Activated B cell treated with CpG ODN at 0.5 μM for 24 hours (primary cell): ENCODE results near the gene WAPL. TPM values are rescaled to one million over a fixed set of nuclear protein-coding genes. Genes with fewer than 3 reads are reported as not detected.

ENCODE experiments used
- ATAC-seq: fragments of 200-7000 bp; cut with Tn5 transposase; one replicate; pipeline ENCODE4 v1.10.0; 2021; ENCODE audit warnings: low read depth, mild to moderate bottlenecking, moderate library complexity
- CTCF ChIA-PET: fragments of 350-600 bp; sonication (Branson Sonifier 250); formaldehyde crosslinking; loops from one replicate; lab custom pipeline; 2021; ENCODE audit warnings: antibody characterized with exemption; lab: Charles Lee
- POLR2A ChIA-PET: fragments of 350-600 bp; sonication (Branson Sonifier 250); formaldehyde crosslinking; loops from one replicate; lab custom pipeline; 2021; ENCODE audit warnings: antibody characterized with exemption; lab: Charles Lee
- DNase-seq: peaks from one replicate; pipeline ENCODE4 v3.0.0; 2022
- H3K27ac Mint-ChIP-seq: one replicate; pipeline ENCODE4 v1.8.0; 2020; ENCODE audit warnings: mixed read lengths
- H3K27me3 Mint-ChIP-seq: one replicate; pipeline ENCODE4 v1.8.0; 2021; ENCODE audit warnings: mixed read lengths
- H3K36me3 Mint-ChIP-seq: one replicate; pipeline ENCODE4 v1.8.0; 2021; ENCODE audit warnings: low read depth, mixed read lengths
- H3K4me1 Mint-ChIP-seq: one replicate; pipeline ENCODE4 v1.8.0; 2021; ENCODE audit warnings: mixed read lengths
- H3K4me3 Mint-ChIP-seq: one replicate; pipeline ENCODE4 v1.8.0; 2020; ENCODE audit warnings: mild to moderate bottlenecking, mixed read lengths
- H3K9me3 Mint-ChIP-seq: one replicate; pipeline ENCODE4 v1.8.0; 2020; ENCODE audit warnings: mixed read lengths
- intact Hi-C: fragments of 100-400 bp; cut with micrococcal nuclease; formaldehyde crosslinking; loops from one replicate; pipeline ENCODE4 v1.15.1; 2024
- total RNA-seq: library from RNA; stranded (reverse); gene quantifications from 2 replicates; pipeline ENCODE4 v1.2.3, GENCODE V29; 2022
- TF ChIP-seq, protein P1 (sequence below): fragments of 200-600 bp; IDR thresholded peaks from one replicate; pipeline ENCODE4 v1.8.0; 2022; ENCODE audit warnings: antibody characterized with exemption, mild to moderate bottlenecking

WAPL gene
- total RNA-seq, 1 donor from 2014 or later: 38.5 TPM

DNA sequence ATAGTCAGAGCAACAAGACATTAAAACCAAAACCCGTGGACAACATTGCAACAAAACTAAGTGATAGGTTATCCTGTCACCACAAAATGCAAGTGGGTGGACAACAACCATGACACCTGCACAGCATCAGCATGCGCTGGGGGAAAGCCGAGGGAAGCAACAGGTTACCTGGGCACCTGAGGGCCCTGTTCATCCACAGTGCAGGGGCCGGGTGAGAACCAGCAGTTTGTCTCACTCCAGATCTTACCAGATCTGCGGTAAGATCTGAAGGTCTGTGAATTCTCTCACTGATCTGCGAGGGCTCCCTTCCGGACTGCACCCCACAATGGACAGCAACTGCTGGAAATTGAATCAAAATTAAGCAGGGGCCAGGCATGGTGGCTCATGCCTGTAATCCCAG is 124.5 kb downstream of the WAPL start:
- Mint-ChIP-seq H3K36me3 (no peaks in the 10 kb centered on the region), H3K27me3 (peaks cover 14% of the 10 kb centered on the region)

DNA sequence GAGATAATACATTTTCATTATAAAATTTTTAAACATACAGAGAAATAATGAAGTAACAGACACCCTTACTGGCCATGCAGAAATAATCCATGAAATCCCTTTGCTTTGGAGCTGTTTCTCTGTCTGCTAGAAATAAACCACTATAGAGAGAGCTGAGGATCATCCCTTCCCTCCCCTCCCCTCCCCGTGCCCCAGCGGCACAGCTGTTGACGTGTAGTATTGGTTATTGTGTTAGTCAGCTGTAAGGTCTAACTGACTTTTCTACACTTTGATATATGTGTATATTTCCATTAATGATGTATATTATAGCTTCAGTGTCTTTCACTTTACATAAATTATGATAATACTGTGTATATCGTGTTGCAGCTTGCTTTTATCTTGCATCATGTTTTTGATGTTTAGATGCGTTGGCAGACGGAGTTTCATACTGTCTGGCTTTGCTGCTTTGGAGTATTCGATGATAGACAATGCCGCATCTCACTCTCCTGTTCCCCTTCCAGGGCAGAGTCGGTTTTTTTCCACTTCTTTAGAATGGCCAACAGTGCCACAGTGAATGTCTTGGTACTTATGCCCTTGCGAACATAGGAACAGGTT is 127.6 kb downstream of the WAPL start:
- ChIA-PET CTCF (no interaction called here), POLR2A (no interaction called here)
- peaks cover 36% of the 10 kb centered on the region for H3K27me3 Mint-ChIP-seq
- H3K4me1 Mint-ChIP-seq: peaks cover 24% of the 10 kb centered on the region
- TF ChIP-seq, protein P1, sequence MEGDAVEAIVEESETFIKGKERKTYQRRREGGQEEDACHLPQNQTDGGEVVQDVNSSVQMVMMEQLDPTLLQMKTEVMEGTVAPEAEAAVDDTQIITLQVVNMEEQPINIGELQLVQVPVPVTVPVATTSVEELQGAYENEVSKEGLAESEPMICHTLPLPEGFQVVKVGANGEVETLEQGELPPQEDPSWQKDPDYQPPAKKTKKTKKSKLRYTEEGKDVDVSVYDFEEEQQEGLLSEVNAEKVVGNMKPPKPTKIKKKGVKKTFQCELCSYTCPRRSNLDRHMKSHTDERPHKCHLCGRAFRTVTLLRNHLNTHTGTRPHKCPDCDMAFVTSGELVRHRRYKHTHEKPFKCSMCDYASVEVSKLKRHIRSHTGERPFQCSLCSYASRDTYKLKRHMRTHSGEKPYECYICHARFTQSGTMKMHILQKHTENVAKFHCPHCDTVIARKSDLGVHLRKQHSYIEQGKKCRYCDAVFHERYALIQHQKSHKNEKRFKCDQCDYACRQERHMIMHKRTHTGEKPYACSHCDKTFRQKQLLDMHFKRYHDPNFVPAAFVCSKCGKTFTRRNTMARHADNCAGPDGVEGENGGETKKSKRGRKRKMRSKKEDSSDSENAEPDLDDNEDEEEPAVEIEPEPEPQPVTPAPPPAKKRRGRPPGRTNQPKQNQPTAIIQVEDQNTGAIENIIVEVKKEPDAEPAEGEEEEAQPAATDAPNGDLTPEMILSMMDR: no peak
- H3K36me3 Mint-ChIP-seq: no peaks in the 10 kb centered on the region
- no peak overlapping the region for H3K27ac Mint-ChIP-seq
- no peak overlapping the region for H3K4me3 Mint-ChIP-seq
- intact Hi-C loops: no loop called here
- no peak for ATAC-seq
- no peak for DNase-seq
- no peaks in the 10 kb centered on the region for H3K9me3 Mint-ChIP-seq

More for the DNA sequence above, 124.5 kb downstream of the WAPL start:
- DNase-seq (no peak), ATAC-seq (no peak)
- TF ChIP-seq, protein P1: no peak
- Mint-ChIP-seq H3K4me1 (peaks cover 21% of the 10 kb centered on the region), H3K27ac (no peak overlapping the region), H3K9me3 (no peaks in the 10 kb centered on the region), H3K4me3 (no peak overlapping the region)
- intact Hi-C loops: no loop called here
- POLR2A ChIA-PET: no interaction called here
- CTCF ChIA-PET: interaction anchor here (6.1 kb wide), 1 partner anchor 189 kb away, joined by 96 read pairs; no protein-coding TSS in a partner anchor

DNA sequence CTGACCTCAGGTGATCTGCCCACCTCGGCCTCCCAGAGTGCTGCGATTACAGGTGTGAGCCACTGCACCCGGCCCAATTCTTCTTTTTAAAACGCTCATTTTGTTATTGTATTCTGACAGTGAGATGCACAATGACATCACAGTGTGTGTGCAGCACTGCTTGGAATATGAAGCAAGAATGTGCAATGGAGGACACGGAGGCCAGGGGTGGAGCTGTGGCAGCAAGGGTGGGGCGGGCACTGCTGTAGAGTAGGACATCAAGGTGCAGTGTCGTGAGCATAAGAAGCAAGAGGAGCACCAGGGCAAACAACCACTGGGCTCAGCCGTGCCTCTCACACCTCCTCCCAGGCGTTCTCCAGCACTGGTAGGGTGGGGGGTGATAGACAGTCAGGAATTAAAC is 128.2 kb downstream of the WAPL start:
- H3K9me3 Mint-ChIP-seq: no peaks in the 10 kb centered on the region
- H3K4me3 Mint-ChIP-seq: no peak overlapping the region
- ATAC-seq: no peak
- no peak for DNase-seq
- H3K27me3 Mint-ChIP-seq: peaks cover 38% of the 10 kb centered on the region
- ChIA-PET POLR2A (no interaction called here), CTCF (interaction anchor here (1.4 kb wide), 1 partner anchor 192 kb away, joined by 5 read pairs; no protein-coding TSS in a partner anchor)
- H3K27ac Mint-ChIP-seq: no peak overlapping the region
- TF ChIP-seq, protein P1: no peak
- intact Hi-C loops: no loop called here
- peaks cover 24% of the 10 kb centered on the region for H3K4me1 Mint-ChIP-seq
- no peaks in the 10 kb centered on the region for H3K36me3 Mint-ChIP-seq

DNA sequence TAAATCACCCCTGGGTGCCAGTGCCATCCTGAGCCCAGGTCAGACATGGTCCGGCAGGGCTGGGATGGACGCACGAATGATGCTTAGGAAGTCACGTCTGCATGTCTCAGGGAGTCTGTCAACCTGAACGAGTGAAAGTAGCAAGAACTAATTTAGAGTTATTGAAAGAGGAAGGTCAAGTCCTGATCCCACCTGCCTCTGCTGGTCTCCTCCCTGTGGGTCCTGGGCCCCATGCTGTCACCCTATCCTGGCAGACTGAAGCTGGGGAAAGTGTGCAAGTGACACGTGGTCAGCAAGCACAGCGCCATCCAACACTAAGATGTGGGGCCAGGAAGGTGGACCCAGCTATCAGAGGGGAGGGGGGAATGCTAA is 128.9 kb downstream of the WAPL start:
- ChIA-PET POLR2A (no interaction called here), CTCF (interaction anchor here (1.4 kb wide), 1 partner anchor 193 kb away, joined by 5 read pairs; no protein-coding TSS in a partner anchor)
- ATAC-seq (no peak), DNase-seq (no peak)
- intact Hi-C loops: no loop called here
- TF ChIP-seq, protein P1: no peak
- no peak overlapping the region for H3K27ac Mint-ChIP-seq
- peaks cover 24% of the 10 kb centered on the region for H3K4me1 Mint-ChIP-seq
- no peaks in the 10 kb centered on the region for H3K9me3 Mint-ChIP-seq
- no peak overlapping the region for H3K4me3 Mint-ChIP-seq
- peaks cover 44% of the 10 kb centered on the region for H3K27me3 Mint-ChIP-seq
- H3K36me3 Mint-ChIP-seq: no peaks in the 10 kb centered on the region

DNA sequence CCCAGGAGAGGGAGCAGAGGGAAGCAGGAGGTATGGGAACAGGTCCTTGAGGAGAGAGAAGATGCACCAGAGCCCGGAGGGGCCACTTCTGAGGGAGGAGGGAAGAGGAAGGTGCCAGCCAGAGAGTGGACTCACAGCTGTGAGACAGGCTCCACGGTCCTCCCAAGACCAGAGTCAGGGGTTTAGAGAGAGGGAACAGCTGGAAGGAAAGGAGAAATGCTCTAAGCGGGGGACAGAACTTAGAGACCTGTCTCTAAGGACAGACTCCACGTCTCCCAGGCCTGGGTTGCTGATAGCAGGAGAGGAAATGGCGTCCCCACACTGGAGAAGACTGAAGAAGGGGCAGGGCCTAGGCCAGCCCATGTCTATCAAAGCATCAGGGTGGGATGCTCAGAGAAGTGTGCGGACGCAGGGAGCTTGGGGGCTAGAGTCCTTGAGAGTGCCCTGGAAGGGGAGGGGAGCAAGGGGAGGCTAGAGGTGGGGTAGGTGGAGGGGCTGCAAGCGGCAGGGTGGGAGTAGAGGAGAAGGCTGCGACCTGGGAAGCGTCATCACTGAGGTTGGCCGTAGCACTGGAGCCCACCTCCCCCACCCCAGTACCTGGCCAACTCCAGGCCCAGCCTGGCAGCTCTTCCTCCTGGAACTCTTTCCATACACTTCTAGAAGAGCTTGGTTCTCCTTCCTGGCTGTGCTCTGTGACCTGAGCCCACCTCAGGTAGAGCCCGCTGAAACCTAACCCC is 129.4 kb downstream of the WAPL start:
- DNase-seq (no peak), ATAC-seq (no peak)
- ChIA-PET POLR2A (no interaction called here), CTCF (interaction anchor here (1.4 kb wide), 1 partner anchor 193 kb away, joined by 5 read pairs; no protein-coding TSS in a partner anchor)
- H3K36me3 Mint-ChIP-seq: no peaks in the 10 kb centered on the region
- H3K27ac Mint-ChIP-seq: no peak overlapping the region
- TF ChIP-seq, protein P1: no peak
- no peak overlapping the region for H3K4me3 Mint-ChIP-seq
- intact Hi-C loops: no loop called here
- peaks cover 50% of the 10 kb centered on the region for H3K27me3 Mint-ChIP-seq
- H3K9me3 Mint-ChIP-seq: no peaks in the 10 kb centered on the region
- H3K4me1 Mint-ChIP-seq: peaks cover 24% of the 10 kb centered on the region
